GM12872 (cell line): Measurements from ENCODE around the gene SGO2.

ENCODE experiments used
- TF ChIP-seq, protein P1 (sequence below): IDR thresholded peaks from 3 replicates; pipeline ENCODE4 v1.5.1; 2011; ENCODE audit warnings: low read depth, mild to moderate bottlenecking, low read length, moderate library complexity; ENCODE audit not compliant: insufficient read depth

The SGO2 gene

DNA sequence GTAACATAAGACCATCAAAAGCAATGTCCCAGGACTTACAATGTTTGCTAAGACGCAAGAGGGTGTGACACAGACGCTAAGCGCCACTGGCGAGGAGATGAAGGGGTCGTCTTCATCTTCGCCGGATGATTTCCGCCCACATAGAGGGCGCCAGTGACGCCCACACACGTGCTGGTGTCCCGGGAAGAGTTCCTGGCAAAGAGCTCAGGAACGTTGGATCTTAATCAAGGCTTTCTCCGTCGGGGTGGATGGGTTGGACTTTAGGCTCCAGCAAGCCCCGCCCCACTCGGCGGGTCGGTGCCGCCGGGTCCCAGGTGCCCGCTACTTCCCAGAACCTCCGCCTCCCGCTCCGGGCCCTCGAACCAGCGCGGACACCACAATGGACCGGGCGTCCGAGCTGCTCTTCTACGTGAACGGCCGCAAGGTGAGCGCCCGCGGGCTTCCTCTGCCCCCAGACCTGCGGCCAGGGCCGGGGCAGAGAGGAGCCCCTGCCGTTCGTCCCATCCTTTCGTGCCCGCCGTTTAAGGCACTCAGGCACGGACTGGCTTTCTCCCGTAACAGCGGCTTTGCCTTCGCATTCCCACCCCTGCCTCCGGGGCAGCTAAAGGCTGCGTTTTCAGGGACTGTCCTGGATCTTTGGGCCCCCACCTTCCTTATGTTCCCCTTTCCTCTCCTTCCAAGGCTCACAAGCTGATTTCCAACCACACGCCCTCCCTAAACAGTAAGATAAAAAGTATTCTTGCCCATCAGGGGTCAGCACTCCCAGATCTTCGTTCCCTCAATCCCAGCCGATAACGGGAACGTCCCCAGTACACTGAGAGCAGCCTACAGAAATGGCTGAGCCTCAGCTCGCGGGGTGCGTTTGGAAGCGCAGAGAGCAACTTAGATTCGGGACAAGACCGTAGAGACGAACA, 60.0 kb downstream of the SGO2 start, which contains the start of gene AOX1:
Gene AOX1 (plus strand): TSS at position 285 of the 914 bp plus-strand sequence. CDS start 95 bp downstream, at position 380.
- TF ChIP-seq, protein P1, sequence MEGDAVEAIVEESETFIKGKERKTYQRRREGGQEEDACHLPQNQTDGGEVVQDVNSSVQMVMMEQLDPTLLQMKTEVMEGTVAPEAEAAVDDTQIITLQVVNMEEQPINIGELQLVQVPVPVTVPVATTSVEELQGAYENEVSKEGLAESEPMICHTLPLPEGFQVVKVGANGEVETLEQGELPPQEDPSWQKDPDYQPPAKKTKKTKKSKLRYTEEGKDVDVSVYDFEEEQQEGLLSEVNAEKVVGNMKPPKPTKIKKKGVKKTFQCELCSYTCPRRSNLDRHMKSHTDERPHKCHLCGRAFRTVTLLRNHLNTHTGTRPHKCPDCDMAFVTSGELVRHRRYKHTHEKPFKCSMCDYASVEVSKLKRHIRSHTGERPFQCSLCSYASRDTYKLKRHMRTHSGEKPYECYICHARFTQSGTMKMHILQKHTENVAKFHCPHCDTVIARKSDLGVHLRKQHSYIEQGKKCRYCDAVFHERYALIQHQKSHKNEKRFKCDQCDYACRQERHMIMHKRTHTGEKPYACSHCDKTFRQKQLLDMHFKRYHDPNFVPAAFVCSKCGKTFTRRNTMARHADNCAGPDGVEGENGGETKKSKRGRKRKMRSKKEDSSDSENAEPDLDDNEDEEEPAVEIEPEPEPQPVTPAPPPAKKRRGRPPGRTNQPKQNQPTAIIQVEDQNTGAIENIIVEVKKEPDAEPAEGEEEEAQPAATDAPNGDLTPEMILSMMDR, result 0 out of 3 replicates have a peak, but pooled peaks have one; percentile 8

DNA sequence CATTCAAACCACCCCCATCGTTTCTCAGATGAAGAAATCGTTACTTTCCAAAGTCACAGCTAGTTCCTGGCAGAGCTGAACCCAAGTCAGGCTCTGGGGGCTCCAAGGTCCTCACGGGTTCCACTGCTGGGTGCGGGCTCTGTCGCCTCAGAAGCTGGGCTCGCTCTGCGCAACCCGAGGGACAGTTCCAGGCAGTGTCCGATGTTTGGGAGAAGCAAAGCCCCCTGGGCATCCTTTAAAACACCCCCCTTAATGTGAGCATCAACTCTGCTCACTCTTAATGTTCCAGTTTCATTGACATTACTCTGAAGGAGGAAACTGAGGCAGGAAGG, 60.6 kb downstream of the SGO2 start:
- TF ChIP-seq, protein P1, result no peak

DNA sequence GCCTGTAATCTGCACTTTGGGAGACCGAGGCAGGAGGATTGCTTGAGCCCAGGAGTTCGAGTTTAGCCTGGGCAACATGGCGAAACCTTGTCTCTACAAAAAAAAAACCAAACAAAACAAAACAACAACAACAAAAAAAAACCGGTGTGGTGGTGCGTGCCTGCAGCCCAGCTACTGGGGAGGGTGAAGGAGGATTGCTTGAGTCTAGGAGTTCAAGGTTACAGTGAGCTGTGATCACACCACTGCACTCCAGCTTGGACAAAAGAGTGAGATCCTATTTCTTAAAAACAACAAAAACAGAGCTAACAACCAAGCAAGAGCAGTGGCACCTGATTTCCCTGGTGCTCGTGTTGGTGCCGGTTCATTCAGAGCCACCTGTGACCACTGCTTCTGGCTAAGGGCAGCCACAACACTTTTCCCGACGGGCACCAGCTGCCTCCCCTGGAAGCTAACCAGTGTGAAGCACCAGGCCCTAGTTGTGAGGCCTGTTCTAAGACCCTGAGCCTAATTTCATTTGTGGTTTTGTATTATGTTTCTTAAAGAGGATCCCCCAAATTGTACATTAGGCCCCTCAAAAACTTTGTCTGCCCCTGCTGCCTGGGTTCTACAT, 61.1 kb downstream of the SGO2 start:
- TF ChIP-seq, protein P1, result no peak

DNA sequence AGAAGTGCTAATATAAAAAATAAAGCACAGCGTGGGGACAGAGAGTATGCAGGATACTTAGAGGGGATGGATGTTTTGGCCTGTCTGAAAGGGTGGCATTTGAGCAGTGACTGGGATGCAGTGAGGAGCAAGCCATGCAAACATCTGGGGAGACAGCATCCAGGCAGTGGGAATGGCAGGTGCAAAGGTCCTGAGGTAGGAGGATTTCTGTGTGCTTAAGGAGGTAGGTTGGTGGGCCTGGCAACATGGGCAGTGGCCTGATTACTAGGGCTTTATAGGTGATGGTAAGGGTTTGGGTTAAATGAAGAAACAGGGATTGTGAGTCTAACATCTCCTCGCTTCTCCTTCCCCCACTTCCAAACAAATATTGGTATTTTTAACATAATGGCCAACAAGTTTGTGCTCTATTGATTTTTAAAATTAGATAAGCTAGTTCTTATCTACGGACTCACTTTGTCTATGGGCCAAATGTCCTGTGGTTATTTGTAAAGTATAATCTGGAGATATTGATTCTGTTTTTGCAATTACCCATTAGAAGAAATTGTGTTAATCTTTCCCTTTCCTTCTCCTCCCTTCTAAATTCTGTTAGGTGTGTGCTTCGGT, 62.2 kb downstream of the SGO2 start:
- TF ChIP-seq, protein P1, result no peak

DNA sequence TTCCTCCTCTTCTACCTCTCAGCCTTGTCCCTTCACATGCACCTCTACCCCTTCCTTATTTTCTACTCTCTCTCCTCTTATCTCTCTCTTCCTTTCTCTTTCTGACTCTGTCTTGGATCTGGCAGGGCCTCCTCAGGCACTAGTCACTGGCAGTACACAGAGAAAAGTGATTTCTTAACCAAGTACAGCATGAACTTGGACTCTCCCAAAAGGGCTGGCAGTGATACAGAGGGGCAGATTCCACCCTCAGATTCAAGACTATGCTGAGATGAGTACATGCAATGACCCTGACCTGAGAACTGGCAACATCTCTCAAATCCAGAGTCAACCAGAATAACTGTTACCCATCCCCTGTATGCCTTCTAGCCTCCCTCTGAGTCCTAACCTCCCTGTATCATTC, 64.1 kb downstream of the SGO2 start:
- TF ChIP-seq, protein P1, result no peak

DNA sequence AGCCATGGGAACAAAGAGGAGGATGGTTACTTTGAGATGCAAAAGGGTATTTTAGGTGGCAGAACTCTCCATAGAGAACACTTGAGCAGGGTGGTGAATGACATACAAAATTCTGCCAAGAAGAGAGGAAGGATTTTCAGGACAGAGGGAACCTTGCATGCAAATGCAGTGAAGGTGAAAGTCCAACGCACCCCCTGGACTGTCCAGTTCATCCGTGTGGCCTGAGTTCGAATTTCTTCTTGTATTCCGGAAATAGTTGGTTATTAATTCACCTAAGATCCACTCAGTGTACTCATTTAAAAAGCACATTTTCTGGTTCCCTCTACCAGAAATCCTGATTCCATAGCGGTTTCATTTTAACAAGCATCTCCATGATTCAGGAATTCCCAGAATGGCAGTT, 65.3 kb downstream of the SGO2 start:
- TF ChIP-seq, protein P1, result no peak

DNA sequence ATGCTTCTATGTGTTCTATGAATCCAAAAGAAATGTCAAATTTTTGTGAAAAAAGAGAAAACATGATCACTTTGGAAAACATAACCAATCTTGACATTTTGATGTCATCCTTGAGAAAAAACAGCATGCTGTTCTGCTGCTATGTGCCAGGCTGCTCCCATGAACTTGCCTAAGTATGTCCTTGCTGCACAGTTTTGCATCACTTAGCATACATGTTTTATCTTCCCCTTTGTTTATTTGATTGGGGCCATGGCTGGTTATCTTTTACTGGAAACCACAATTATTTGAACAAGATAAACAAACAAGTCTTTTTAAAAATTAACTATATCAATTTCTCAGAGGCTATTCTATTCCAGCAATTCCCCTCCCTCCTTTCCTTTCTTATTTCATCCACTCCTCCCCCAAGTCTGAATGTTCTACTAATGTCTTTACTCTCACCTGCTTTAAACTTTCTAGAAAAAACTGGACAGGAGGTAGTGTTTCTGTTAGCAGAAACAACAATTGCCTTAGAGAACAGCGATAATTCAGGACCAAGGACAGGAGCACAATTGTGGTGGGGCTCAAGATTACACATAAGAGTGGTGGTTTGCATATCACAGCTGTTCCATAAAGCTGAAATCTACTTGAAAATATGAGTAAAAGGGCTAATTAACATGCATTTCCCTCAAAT, 66.5 kb downstream of the SGO2 start:
- TF ChIP-seq, protein P1, result no peak
